ENCODE data around the gene PALD1. TPM values are rescaled to one million over a fixed set of nuclear protein-coding genes. Genes with fewer than 3 reads are reported as not detected.

Gene PALD1
- total and polyA plus RNA-seq, 8 donors, result 10.1 to 34.5 (median 24.1) TPM

- no peak for TF ChIP-seq CTCF (IDR thresholded peaks at IDR 0.05)
- H3K27me3 ChIP-seq, result no peaks in the 10 kb centered on the region
- ATAC-seq (no peak), DNase-seq (peak in 1 of 4 donors; percentile 29)
- H3K9me3 ChIP-seq, result no peaks in the 10 kb centered on the region
- H3K36me3 ChIP-seq, result peaks cover 0 to 20% of the 10 kb centered on the region in 2 donors
- H3K4me3 ChIP-seq, result no peak overlapping the region
- H3K27ac ChIP-seq, result peak overlapping the region in 1 of 2 donors; percentile 23
- H3K4me1 ChIP-seq, result peaks cover 2 to 24% of the 10 kb centered on the region in 2 donors
- intact Hi-C loops (cut with DNase I), result no loop called here
These were observed 87.3 kb downstream of the PALD1 start for GRCh38 chr10:70565556-70566514.

GRCh38 chr10:70566515-70567290, 88.1 kb downstream of the PALD1 start:
- DNase-seq, result peak in 1 of 4 donors; percentile 24
- TF ChIP-seq CTCF (IDR thresholded peaks at IDR 0.05), result no peak
- Histone ChIP-seq H3K4me1 (peaks cover 0 to 15% of the 10 kb centered on the region in 2 donors), H3K9me3 (no peaks in the 10 kb centered on the region), H3K27ac (no peak overlapping the region), H3K4me3 (no peak overlapping the region), H3K36me3 (peaks cover 0 to 20% of the 10 kb centered on the region in 2 donors), H3K27me3 (no peaks in the 10 kb centered on the region)
- no peak for ATAC-seq
- intact Hi-C loops (cut with DNase I), result no loop called here

- TF ChIP-seq CTCF (IDR thresholded peaks at IDR 0.05), result no peak
- intact Hi-C loops (cut with DNase I), result no loop called here
- H3K27me3 ChIP-seq, result no peaks in the 10 kb centered on the region
These were observed 89.0 kb downstream of the PALD1 start for GRCh38 chr10:70567603-70568002.

GRCh38 chr10:70568113-70568512, 89.5 kb downstream of the PALD1 start:
- Histone ChIP-seq H3K4me3 (no peak overlapping the region), H3K9me3 (no peaks in the 10 kb centered on the region), H3K27me3 (no peaks in the 10 kb centered on the region), H3K36me3 (peaks cover 0 to 20% of the 10 kb centered on the region in 2 donors), H3K4me1 (peaks cover 0 to 11% of the 10 kb centered on the region in 2 donors), H3K27ac (no peak overlapping the region)
- intact Hi-C loops (cut with DNase I), result no loop called here
- no peak for ATAC-seq
- no peak for DNase-seq
- no peak for TF ChIP-seq CTCF (IDR thresholded peaks at IDR 0.05)

More at GRCh38 chr10:70567603-70568002, 89.0 kb downstream of the PALD1 start:
- Histone ChIP-seq H3K9me3 (no peaks in the 10 kb centered on the region), H3K4me3 (no peak overlapping the region), H3K36me3 (peaks cover 0 to 20% of the 10 kb centered on the region in 2 donors), H3K4me1 (peaks cover 0 to 11% of the 10 kb centered on the region in 2 donors), H3K27ac (no peak overlapping the region)
- ATAC-seq, result no peak
- DNase-seq, result peak in 1 of 4 donors; percentile 22

All from left lung (tissue), 10 donors.